HL-60/S4 (cell line): ENCODE results near the gene CLPX.

Experiments used
- in situ Hi-C: fragments of 300-500 bp; cut with MboI; formaldehyde crosslinking; loops from 2 replicates; pipeline ENCODE4 v1.14.3; 2022; ENCODE audit warnings: low sequenced_read_pairs

Gene CLPX

DNA sequence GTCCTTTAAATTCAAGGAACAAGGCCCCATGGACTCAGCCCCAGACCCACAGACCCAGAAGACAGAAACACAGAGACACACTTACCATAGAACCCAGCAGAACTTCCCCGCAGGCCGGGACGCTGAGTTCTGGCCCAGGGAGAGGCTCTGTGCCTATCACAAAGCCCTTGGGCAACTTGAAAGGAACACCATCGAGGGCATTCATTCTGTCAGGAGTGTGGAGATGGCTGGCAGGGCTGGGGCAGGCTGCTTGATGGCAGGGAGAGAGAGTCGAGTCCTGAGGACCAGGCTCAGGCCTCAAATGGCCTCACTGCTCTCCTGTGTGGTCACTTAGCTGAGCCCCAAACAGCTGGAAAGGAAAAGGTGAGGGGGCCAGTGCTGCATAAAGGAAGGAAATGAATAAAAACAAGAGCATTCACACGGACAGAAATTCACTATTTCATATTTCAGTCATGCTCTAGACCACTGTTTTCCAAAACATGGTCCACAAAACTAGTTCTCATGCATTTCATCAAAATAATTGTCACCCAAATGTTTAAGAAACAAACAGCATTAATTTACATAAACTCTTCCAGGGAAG, 79.0 kb downstream of the CLPX start:
- in situ Hi-C loops: loop anchor here (10.0 kb wide), 1 partner anchor 371 kb away; no protein-coding TSS in a partner anchor

GRCh38 chr15:65105038-65105437, 80.1 kb downstream of the CLPX start:
- in situ Hi-C loops: loop anchor here (10.0 kb wide), 1 partner anchor 370 kb away; no protein-coding TSS in a partner anchor

GRCh38 chr15:65102912-65103311, 82.2 kb downstream of the CLPX start:
- in situ Hi-C loops: loop anchor here (10.0 kb wide), 1 partner anchor 368 kb away; no protein-coding TSS in a partner anchor

GRCh38 chr15:65101891-65102708, 83.0 kb downstream of the CLPX start:
- in situ Hi-C loops: loop anchor here (10.0 kb wide), 1 partner anchor 367 kb away; no protein-coding TSS in a partner anchor

- in situ Hi-C loops: loop anchor here (10.0 kb wide), 1 partner anchor 367 kb away; no protein-coding TSS in a partner anchor
Measured at GRCh38 chr15:65101411-65101890, 83.7 kb downstream of the CLPX start.

GRCh38 chr15:65100442-65100841, 84.7 kb downstream of the CLPX start:
- in situ Hi-C loops: loop anchor here (10.0 kb wide), 1 partner anchor 366 kb away; no protein-coding TSS in a partner anchor

GRCh38 chr15:65099801-65100200, 85.3 kb downstream of the CLPX start:
- in situ Hi-C loops: loop anchor here (10.0 kb wide), 1 partner anchor 365 kb away; no protein-coding TSS in a partner anchor

- in situ Hi-C loops: no loop called here
Measured at GRCh38 chr15:65099336-65099735, 85.8 kb downstream of the CLPX start.
